ENCODE measurements around the gene TMC4. TPM values are rescaled to one million over a fixed set of nuclear protein-coding genes. Genes with fewer than 3 reads are reported as not detected.

The TMC4 gene
- polyA plus RNA-seq, 1 donor from 2014 or later: 0.15 TPM

GRCh38 chr19:54138489-54139256 is 34.3 kb downstream of the TMC4 start:
- Histone ChIP-seq H3K27me3 (ENCODE audit: insufficient read depth, low read depth, low read length) (no peaks in the 10 kb centered on the region), H3K9me2 (ENCODE audit: insufficient read depth, low read length) (no peaks in the 10 kb centered on the region), H3K4me2 (ENCODE audit: low read length) (peak overlapping the region; percentile 80), H3K9me3 (ENCODE audit: low read length) (no peaks in the 10 kb centered on the region), H3K27ac (ENCODE audit: low read length) (peak overlapping the region; percentile 83), H3K4me3 (ENCODE audit: low read length) (peak overlapping the region; percentile 92), H3K79me2 (replicated peaks; ENCODE audit: insufficient read depth, low read length) (peaks cover 34% of the 10 kb centered on the region), H3F3A (ENCODE audit: insufficient read depth, low read length, poor library complexity, severe bottlenecking) (no peaks in the 10 kb centered on the region), H3K36me3 (ENCODE audit: insufficient read depth, low read length) (no peaks in the 10 kb centered on the region), H3K9ac (ENCODE audit: low read length) (peak overlapping the region; percentile 97), H4K20me1 (ENCODE audit: insufficient read depth) (no peaks in the 10 kb centered on the region), H2AFZ (ENCODE audit: low read depth, low read length) (no peak overlapping the region)
- no peak for TF ChIP-seq TAF1 (IDR thresholded peaks at IDR 0.05; ENCODE audit: low read depth)
- no peak for TF ChIP-seq SMC3 (conservative IDR thresholded peaks at IDR 0.05; ENCODE audit: poor library complexity)
- no peak for TF ChIP-seq EP300 (conservative IDR thresholded peaks at IDR 0.05; ENCODE audit: poor library complexity, severe bottlenecking)
- TF ChIP-seq, protein P1, sequence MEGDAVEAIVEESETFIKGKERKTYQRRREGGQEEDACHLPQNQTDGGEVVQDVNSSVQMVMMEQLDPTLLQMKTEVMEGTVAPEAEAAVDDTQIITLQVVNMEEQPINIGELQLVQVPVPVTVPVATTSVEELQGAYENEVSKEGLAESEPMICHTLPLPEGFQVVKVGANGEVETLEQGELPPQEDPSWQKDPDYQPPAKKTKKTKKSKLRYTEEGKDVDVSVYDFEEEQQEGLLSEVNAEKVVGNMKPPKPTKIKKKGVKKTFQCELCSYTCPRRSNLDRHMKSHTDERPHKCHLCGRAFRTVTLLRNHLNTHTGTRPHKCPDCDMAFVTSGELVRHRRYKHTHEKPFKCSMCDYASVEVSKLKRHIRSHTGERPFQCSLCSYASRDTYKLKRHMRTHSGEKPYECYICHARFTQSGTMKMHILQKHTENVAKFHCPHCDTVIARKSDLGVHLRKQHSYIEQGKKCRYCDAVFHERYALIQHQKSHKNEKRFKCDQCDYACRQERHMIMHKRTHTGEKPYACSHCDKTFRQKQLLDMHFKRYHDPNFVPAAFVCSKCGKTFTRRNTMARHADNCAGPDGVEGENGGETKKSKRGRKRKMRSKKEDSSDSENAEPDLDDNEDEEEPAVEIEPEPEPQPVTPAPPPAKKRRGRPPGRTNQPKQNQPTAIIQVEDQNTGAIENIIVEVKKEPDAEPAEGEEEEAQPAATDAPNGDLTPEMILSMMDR (IDR thresholded peaks at IDR 0.05; ENCODE audit: poor library complexity, severe bottlenecking): no peak
- TF ChIP-seq MXI1 (conservative IDR thresholded peaks at IDR 0.05; ENCODE audit: poor library complexity, severe bottlenecking): no peak
- TF ChIP-seq EZH2 (IDR thresholded peaks at IDR 0.05; ENCODE audit: borderline replicate concordance, insufficient read depth, low read length, poor library complexity, severe bottlenecking): no peak
- no peak for TF ChIP-seq RAD21 (conservative IDR thresholded peaks at IDR 0.05)
- TF ChIP-seq, protein P2, sequence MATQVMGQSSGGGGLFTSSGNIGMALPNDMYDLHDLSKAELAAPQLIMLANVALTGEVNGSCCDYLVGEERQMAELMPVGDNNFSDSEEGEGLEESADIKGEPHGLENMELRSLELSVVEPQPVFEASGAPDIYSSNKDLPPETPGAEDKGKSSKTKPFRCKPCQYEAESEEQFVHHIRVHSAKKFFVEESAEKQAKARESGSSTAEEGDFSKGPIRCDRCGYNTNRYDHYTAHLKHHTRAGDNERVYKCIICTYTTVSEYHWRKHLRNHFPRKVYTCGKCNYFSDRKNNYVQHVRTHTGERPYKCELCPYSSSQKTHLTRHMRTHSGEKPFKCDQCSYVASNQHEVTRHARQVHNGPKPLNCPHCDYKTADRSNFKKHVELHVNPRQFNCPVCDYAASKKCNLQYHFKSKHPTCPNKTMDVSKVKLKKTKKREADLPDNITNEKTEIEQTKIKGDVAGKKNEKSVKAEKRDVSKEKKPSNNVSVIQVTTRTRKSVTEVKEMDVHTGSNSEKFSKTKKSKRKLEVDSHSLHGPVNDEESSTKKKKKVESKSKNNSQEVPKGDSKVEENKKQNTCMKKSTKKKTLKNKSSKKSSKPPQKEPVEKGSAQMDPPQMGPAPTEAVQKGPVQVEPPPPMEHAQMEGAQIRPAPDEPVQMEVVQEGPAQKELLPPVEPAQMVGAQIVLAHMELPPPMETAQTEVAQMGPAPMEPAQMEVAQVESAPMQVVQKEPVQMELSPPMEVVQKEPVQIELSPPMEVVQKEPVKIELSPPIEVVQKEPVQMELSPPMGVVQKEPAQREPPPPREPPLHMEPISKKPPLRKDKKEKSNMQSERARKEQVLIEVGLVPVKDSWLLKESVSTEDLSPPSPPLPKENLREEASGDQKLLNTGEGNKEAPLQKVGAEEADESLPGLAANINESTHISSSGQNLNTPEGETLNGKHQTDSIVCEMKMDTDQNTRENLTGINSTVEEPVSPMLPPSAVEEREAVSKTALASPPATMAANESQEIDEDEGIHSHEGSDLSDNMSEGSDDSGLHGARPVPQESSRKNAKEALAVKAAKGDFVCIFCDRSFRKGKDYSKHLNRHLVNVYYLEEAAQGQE (IDR thresholded peaks at IDR 0.05; ENCODE audit: borderline replicate concordance): no peak
- no peak for TF ChIP-seq POLR2AphosphoS5 (IDR thresholded peaks at IDR 0.05)

GRCh38 chr19:54137699-54138488 is 35.1 kb downstream of the TMC4 start, which contains the start of gene CNOT3:
CNOT3 (plus strand) TSS chr19:54137762; CDS start chr19:54142979, 5,217 bp downstream.
- peak within 1 kb of the TSS; percentile 97 for H3K9ac ChIP-seq (ENCODE audit: low read length)
- H3K36me3 ChIP-seq (ENCODE audit: insufficient read depth, low read length): no peaks in the 10 kb centered on the region
- peak; percentile 56 for TF ChIP-seq TAF1 (IDR thresholded peaks at IDR 0.05; ENCODE audit: low read depth)
- TF ChIP-seq POLR2AphosphoS5 (IDR thresholded peaks at IDR 0.05): peak; percentile 95
- peak; percentile 32 for TF ChIP-seq MXI1 (conservative IDR thresholded peaks at IDR 0.05; ENCODE audit: poor library complexity, severe bottlenecking)
- TF ChIP-seq RAD21 (conservative IDR thresholded peaks at IDR 0.05): no peak
- TF ChIP-seq, protein P1 (IDR thresholded peaks at IDR 0.05; ENCODE audit: poor library complexity, severe bottlenecking): peak; percentile 20
- TF ChIP-seq, protein P2 (IDR thresholded peaks at IDR 0.05; ENCODE audit: borderline replicate concordance): peak; percentile 51
- peak; percentile 39 for TF ChIP-seq SMC3 (conservative IDR thresholded peaks at IDR 0.05; ENCODE audit: poor library complexity)
- TF ChIP-seq EP300 (conservative IDR thresholded peaks at IDR 0.05; ENCODE audit: poor library complexity, severe bottlenecking): no peak
- H3K27ac ChIP-seq (ENCODE audit: low read length): peak within 1 kb of the TSS; percentile 83
- no peaks in the 10 kb centered on the region for H3K9me2 ChIP-seq (ENCODE audit: insufficient read depth, low read length)
- H3K9me3 ChIP-seq (ENCODE audit: low read length): no peaks in the 10 kb centered on the region
- no peaks in the 10 kb centered on the region for H3K27me3 ChIP-seq (ENCODE audit: insufficient read depth, low read depth, low read length)
- H3K79me2 ChIP-seq (replicated peaks; ENCODE audit: insufficient read depth, low read length): peaks cover 34% of the 10 kb centered on the region
- peak within 1 kb of the TSS; percentile 49 for H2AFZ ChIP-seq (ENCODE audit: low read depth, low read length)
- H3K4me3 ChIP-seq (ENCODE audit: low read length): peak within 1 kb of the TSS; percentile 92
- H4K20me1 ChIP-seq (ENCODE audit: insufficient read depth): no peaks in the 10 kb centered on the region
- peak within 1 kb of the TSS; percentile 80 for H3K4me2 ChIP-seq (ENCODE audit: low read length)
- H3F3A ChIP-seq (ENCODE audit: insufficient read depth, low read length, poor library complexity, severe bottlenecking): no peaks in the 10 kb centered on the region

Data from neural cell (in vitro differentiated cells).